CD4-positive, alpha-beta T cell treated with Interleukin-1 beta for 1 hour (primary cell): ENCODE results near the gene PLEKHA6.

ENCODE experiments used
- DNase-seq, 2 donors: peaks; one replicate each; pipeline ENCODE4 v3.0.0-alpha.2; 2020 to 2022

PLEKHA6 gene

DNA sequence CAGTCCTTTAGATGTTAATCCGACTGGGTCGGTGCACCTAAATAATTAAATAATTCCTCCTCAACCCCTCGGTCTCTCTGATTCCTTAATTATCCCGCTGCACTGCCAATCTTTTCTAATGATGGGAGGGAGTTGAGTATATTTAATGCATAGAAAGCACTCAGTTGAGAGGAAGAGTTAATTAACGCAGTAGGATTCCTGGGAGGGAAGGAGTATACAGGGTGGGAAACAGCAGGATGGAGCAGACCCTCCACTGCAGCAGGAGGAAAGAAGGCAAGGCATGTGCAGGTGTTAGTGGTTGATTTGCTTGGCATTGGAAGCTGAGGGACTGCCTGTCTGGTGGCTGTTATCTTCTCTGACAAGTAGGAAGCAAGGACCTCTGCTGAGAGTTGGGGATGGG lies 183.7 kb downstream of the PLEKHA6 start:
- DNase-seq, result no peak

GRCh38 chr1:204174958-204175357 lies 184.8 kb downstream of the PLEKHA6 start:
- DNase-seq, result no peak

GRCh38 chr1:204172404-204173029 lies 187.2 kb downstream of the PLEKHA6 start:
- no peak for DNase-seq

DNA sequence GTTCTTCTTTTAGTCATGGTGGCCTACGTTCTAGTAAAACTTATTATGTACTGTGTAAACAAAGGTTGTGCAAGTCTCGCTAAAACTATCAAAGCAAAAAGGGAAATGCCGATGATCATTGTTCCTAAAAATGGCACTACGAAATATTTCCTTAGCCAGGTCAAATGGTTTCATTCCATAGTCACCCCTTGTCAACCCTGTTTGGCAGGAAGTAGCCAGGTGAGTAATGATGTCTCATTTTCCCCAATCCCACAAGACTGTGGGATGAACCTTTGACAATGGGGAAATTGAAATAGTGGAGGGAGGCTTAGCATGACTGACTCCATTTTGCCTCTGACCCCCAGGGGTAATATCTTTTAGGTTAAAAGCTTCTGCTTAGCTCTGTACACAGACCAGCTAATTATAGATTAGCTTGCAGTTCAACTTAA lies 188.0 kb downstream of the PLEKHA6 start:
- DNase-seq, result no peak

DNA sequence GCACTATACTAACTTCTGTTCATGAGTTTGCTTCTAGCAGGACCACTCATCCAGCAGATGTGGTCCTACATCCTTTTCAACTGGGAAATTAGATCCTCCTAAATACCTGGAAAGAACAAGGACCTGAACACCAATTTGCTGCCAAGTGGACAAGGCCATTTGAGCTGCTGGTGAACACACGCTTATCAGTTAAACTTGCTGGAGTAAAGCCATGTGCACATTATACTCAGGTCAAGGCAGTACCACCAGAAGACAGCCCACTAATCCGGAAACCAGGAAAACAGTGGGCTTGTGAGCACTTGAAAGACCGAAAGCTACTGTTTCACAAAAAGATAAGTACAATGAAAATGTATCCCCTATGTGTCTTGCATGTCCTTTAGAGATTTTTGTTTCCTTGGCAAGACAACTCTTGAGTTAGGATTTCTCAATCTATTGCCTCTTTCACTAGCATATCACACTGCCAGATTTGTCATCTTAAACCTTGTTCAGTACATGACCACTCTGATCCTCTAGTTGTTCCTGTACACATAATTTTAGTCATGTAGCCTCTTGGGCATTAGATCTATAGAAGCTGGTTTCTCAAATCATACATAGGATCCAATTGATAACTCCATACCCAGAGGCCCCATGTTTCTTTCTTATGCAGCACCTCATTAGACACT lies 189.1 kb downstream of the PLEKHA6 start:
- DNase-seq, result no peak

DNA sequence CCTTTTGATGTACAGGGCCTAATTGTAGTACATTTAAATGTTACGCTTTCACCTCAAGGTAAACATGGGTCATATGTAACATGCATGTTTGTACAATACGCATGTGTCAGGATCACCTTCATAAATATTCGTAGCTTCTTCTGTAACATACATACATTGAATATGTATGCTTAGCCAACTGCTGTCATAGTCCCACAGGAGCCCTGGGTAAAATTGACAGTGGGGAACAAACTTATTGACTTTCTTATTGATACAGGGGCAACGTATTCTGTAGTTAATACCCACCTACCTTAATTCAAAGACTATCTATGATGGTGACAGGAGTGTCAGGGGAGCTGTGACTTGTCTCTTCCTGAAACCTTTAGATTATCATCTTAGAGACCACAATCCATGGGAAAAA lies 189.9 kb downstream of the PLEKHA6 start:
- no peak for DNase-seq
